GM19438 (cell line): ENCODE measurements around the gene IFNLR1.

Experiments
- ATAC-seq: cut with Tn5 transposase; IDR thresholded peaks from one replicate; pipeline ENCODE4 v1.9.1; 2021; ENCODE audit warnings: low read depth; ENCODE audit not compliant: unreplicated experiment

Gene IFNLR1

GRCh38 chr1:24206516-24207394 is 19.7 kb upstream of the IFNLR1 start:
- no peak for ATAC-seq

GRCh38 chr1:24206083-24206464 is 19.0 kb upstream of the IFNLR1 start:
- no peak for ATAC-seq

- ATAC-seq: no peak
Observed at GRCh38 chr1:24205345-24206082, 18.4 kb upstream of the IFNLR1 start.

- no peak for ATAC-seq
Observed at GRCh38 chr1:24204116-24204515, 17.0 kb upstream of the IFNLR1 start.

- no peak for ATAC-seq
Observed at GRCh38 chr1:24203404-24203803, 16.3 kb upstream of the IFNLR1 start.

- no peak for ATAC-seq
Observed at GRCh38 chr1:24202987-24203386, 15.9 kb upstream of the IFNLR1 start.

GRCh38 chr1:24202556-24202955 is 15.5 kb upstream of the IFNLR1 start:
- ATAC-seq: no peak

- no peak for ATAC-seq
Observed at GRCh38 chr1:24201941-24202440, 14.9 kb upstream of the IFNLR1 start.

- no peak for ATAC-seq
Observed at GRCh38 chr1:24199291-24199900, 12.3 kb upstream of the IFNLR1 start.

GRCh38 chr1:24198766-24199165 is 11.7 kb upstream of the IFNLR1 start:
- ATAC-seq: no peak

GRCh38 chr1:24195874-24196273 is 8.8 kb upstream of the IFNLR1 start:
- ATAC-seq: no peak

- ATAC-seq: no peak
Observed at GRCh38 chr1:24195136-24195535, 8.0 kb upstream of the IFNLR1 start.

GRCh38 chr1:24193046-24193445 is 6.0 kb upstream of the IFNLR1 start:
- ATAC-seq: no peak

- ATAC-seq: no peak
Observed at GRCh38 chr1:24191860-24192259, 4.8 kb upstream of the IFNLR1 start.

- ATAC-seq: no peak
Observed at GRCh38 chr1:24190983-24191461, 3.9 kb upstream of the IFNLR1 start.

GRCh38 chr1:24189528-24189927 is 2.4 kb upstream of the IFNLR1 start:
- no peak for ATAC-seq

- no peak for ATAC-seq
Observed at GRCh38 chr1:24186711-24186992, 437 bp downstream of the IFNLR1 start.

GRCh38 chr1:24186031-24186710 is 918 bp downstream of the IFNLR1 start:
- ATAC-seq: no peak

- ATAC-seq: no peak
Observed at GRCh38 chr1:24185076-24185475, 2.0 kb downstream of the IFNLR1 start.

- no peak for ATAC-seq
Observed at GRCh38 chr1:24182061-24182460, 5.0 kb downstream of the IFNLR1 start.

GRCh38 chr1:24181619-24182018 is 5.5 kb downstream of the IFNLR1 start:
- ATAC-seq: no peak
